ENCODE measurements around the gene AAK1.

AAK1 gene

GRCh38 chr2:69509750-69510140 lies 133.8 kb downstream of the AAK1 start:
- no peaks in the 10 kb centered on the region for H3K27me3 ChIP-seq (ENCODE audit: insufficient read depth, low read length)
- H3K4me3 ChIP-seq (ENCODE audit: low read length): no peak overlapping the region
- H3K36me3 ChIP-seq (ENCODE audit: insufficient read depth, low read length): peaks cover 82% of the 10 kb centered on the region
- no peak overlapping the region for H3K9ac ChIP-seq (ENCODE audit: low read depth, low read length)
- H3K9me3 ChIP-seq (ENCODE audit: insufficient read depth, low read depth, low read length): 0 out of 2 replicates have a peak, but pooled peaks cover 3% of the 10 kb centered on the region
- H3K27ac ChIP-seq (ENCODE audit: low read depth, low read length): no peak overlapping the region
- H3K4me1 ChIP-seq (ENCODE audit: insufficient read depth, low read length): peaks cover 8% of the 10 kb centered on the region
- 90% methylated on average over 7 of the region's 7 CpGs for WGBS

- no peak overlapping the region for H3K27ac ChIP-seq (ENCODE audit: low read depth, low read length)
- H3K9me3 ChIP-seq (ENCODE audit: insufficient read depth, low read depth, low read length): 0 out of 2 replicates have a peak, but pooled peaks cover 3% of the 10 kb centered on the region
- no peak overlapping the region for H3K4me3 ChIP-seq (ENCODE audit: low read length)
- H3K27me3 ChIP-seq (ENCODE audit: insufficient read depth, low read length): no peaks in the 10 kb centered on the region
- H3K4me1 ChIP-seq (ENCODE audit: insufficient read depth, low read length): peaks cover 4% of the 10 kb centered on the region; the same call in 1 of the 2 replicates
- no peak overlapping the region for H3K9ac ChIP-seq (ENCODE audit: low read depth, low read length)
- H3K36me3 ChIP-seq (ENCODE audit: insufficient read depth, low read length): peaks cover 84% of the 10 kb centered on the region
- 92% methylated on average over 6 of the region's 7 CpGs for WGBS
Observed at GRCh38 chr2:69509011-69509749, 134.4 kb downstream of the AAK1 start.

GRCh38 chr2:69505710-69506109 lies 137.8 kb downstream of the AAK1 start:
- H3K27me3 ChIP-seq (ENCODE audit: insufficient read depth, low read length): no peaks in the 10 kb centered on the region
- no peak overlapping the region for H3K9ac ChIP-seq (ENCODE audit: low read depth, low read length)
- no peak overlapping the region for H3K4me3 ChIP-seq (ENCODE audit: low read length)
- peaks cover 12% of the 10 kb centered on the region for H3K4me1 ChIP-seq (ENCODE audit: insufficient read depth, low read length)
- peaks cover 56% of the 10 kb centered on the region for H3K36me3 ChIP-seq (ENCODE audit: insufficient read depth, low read length)
- no peak overlapping the region for H3K27ac ChIP-seq (ENCODE audit: low read depth, low read length)
- 0 out of 2 replicates have a peak, but pooled peaks cover 3% of the 10 kb centered on the region for H3K9me3 ChIP-seq (ENCODE audit: insufficient read depth, low read depth, low read length)
- WGBS: 95% methylated on average over 6 of the region's 6 CpGs

- WGBS: 94% methylated on average over 1 of the region's 3 CpGs
- no peak overlapping the region for H3K9ac ChIP-seq (ENCODE audit: low read depth, low read length)
- peaks cover 18% of the 10 kb centered on the region; the same call in 1 of the 2 replicates for H3K36me3 ChIP-seq (ENCODE audit: insufficient read depth, low read length)
- no peak overlapping the region for H3K4me3 ChIP-seq (ENCODE audit: low read length)
- H3K4me1 ChIP-seq (ENCODE audit: insufficient read depth, low read length): peaks cover 17% of the 10 kb centered on the region
- H3K27ac ChIP-seq (ENCODE audit: low read depth, low read length): no peak overlapping the region
- H3K9me3 ChIP-seq (ENCODE audit: insufficient read depth, low read depth, low read length): no peaks in the 10 kb centered on the region
- no peaks in the 10 kb centered on the region for H3K27me3 ChIP-seq (ENCODE audit: insufficient read depth, low read length)
Observed at GRCh38 chr2:69501301-69501700, 142.2 kb downstream of the AAK1 start.

- Histone ChIP-seq H3K9ac (ENCODE audit: low read depth, low read length) (no peak overlapping the region), H3K36me3 (ENCODE audit: insufficient read depth, low read length) (0 out of 2 replicates have a peak, but pooled peaks cover 8% of the 10 kb centered on the region), H3K9me3 (ENCODE audit: insufficient read depth, low read depth, low read length) (no peaks in the 10 kb centered on the region), H3K4me3 (ENCODE audit: low read length) (no peak overlapping the region), H3K27ac (ENCODE audit: low read depth, low read length) (no peak overlapping the region), H3K27me3 (ENCODE audit: insufficient read depth, low read length) (no peaks in the 10 kb centered on the region), H3K4me1 (ENCODE audit: insufficient read depth, low read length) (peaks cover 17% of the 10 kb centered on the region)
- WGBS: 92% methylated on average over 3 of the region's 3 CpGs
Observed at GRCh38 chr2:69499966-69500365, 143.6 kb downstream of the AAK1 start.

- Histone ChIP-seq H3K27me3 (ENCODE audit: insufficient read depth, low read length) (no peaks in the 10 kb centered on the region), H3K9ac (ENCODE audit: low read depth, low read length) (no peak overlapping the region), H3K4me1 (ENCODE audit: insufficient read depth, low read length) (peaks cover 17% of the 10 kb centered on the region), H3K36me3 (ENCODE audit: insufficient read depth, low read length) (0 out of 2 replicates have a peak, but pooled peaks cover 3% of the 10 kb centered on the region), H3K27ac (ENCODE audit: low read depth, low read length) (no peak overlapping the region), H3K4me3 (ENCODE audit: low read length) (no peak overlapping the region), H3K9me3 (ENCODE audit: insufficient read depth, low read depth, low read length) (no peaks in the 10 kb centered on the region)
- WGBS: 95% methylated on average over 3 of the region's 3 CpGs
Observed at GRCh38 chr2:69499242-69499641, 144.3 kb downstream of the AAK1 start.

GRCh38 chr2:69495861-69496260 lies 147.7 kb downstream of the AAK1 start:
- Histone ChIP-seq H3K27ac (ENCODE audit: low read depth, low read length) (no peak overlapping the region), H3K36me3 (ENCODE audit: insufficient read depth, low read length) (no peaks in the 10 kb centered on the region), H3K4me3 (ENCODE audit: low read length) (no peak overlapping the region), H3K4me1 (ENCODE audit: insufficient read depth, low read length) (peaks cover 6% of the 10 kb centered on the region), H3K9me3 (ENCODE audit: insufficient read depth, low read depth, low read length) (no peaks in the 10 kb centered on the region), H3K9ac (ENCODE audit: low read depth, low read length) (no peak overlapping the region), H3K27me3 (ENCODE audit: insufficient read depth, low read length) (no peaks in the 10 kb centered on the region)
- 96% methylated on average over 3 of the region's 3 CpGs for WGBS

- H3K27ac ChIP-seq (ENCODE audit: low read depth, low read length): no peak overlapping the region
- 83% methylated on average over 3 of the region's 3 CpGs for WGBS
- no peaks in the 10 kb centered on the region for H3K27me3 ChIP-seq (ENCODE audit: insufficient read depth, low read length)
- no peaks in the 10 kb centered on the region for H3K36me3 ChIP-seq (ENCODE audit: insufficient read depth, low read length)
- no peak overlapping the region for H3K9ac ChIP-seq (ENCODE audit: low read depth, low read length)
- H3K4me1 ChIP-seq (ENCODE audit: insufficient read depth, low read length): no peaks in the 10 kb centered on the region
- no peaks in the 10 kb centered on the region for H3K9me3 ChIP-seq (ENCODE audit: insufficient read depth, low read depth, low read length)
- no peak overlapping the region for H3K4me3 ChIP-seq (ENCODE audit: low read length)
Observed at GRCh38 chr2:69495008-69495407, 148.5 kb downstream of the AAK1 start.

- Histone ChIP-seq H3K27ac (ENCODE audit: low read depth, low read length) (no peak overlapping the region), H3K9ac (ENCODE audit: low read depth, low read length) (no peak overlapping the region), H3K4me1 (ENCODE audit: insufficient read depth, low read length) (no peaks in the 10 kb centered on the region), H3K4me3 (ENCODE audit: low read length) (no peak overlapping the region), H3K36me3 (ENCODE audit: insufficient read depth, low read length) (no peaks in the 10 kb centered on the region), H3K9me3 (ENCODE audit: insufficient read depth, low read depth, low read length) (no peaks in the 10 kb centered on the region), H3K27me3 (ENCODE audit: insufficient read depth, low read length) (no peaks in the 10 kb centered on the region)
- 98% methylated on average over 3 of the region's 3 CpGs for WGBS
Observed at GRCh38 chr2:69494126-69494525, 149.4 kb downstream of the AAK1 start.

GRCh38 chr2:69493268-69493667 lies 150.3 kb downstream of the AAK1 start:
- Histone ChIP-seq H3K27ac (ENCODE audit: low read depth, low read length) (no peak overlapping the region), H3K9me3 (ENCODE audit: insufficient read depth, low read depth, low read length) (no peaks in the 10 kb centered on the region), H3K27me3 (ENCODE audit: insufficient read depth, low read length) (no peaks in the 10 kb centered on the region), H3K4me1 (ENCODE audit: insufficient read depth, low read length) (no peaks in the 10 kb centered on the region), H3K36me3 (ENCODE audit: insufficient read depth, low read length) (no peaks in the 10 kb centered on the region), H3K4me3 (ENCODE audit: low read length) (no peak overlapping the region), H3K9ac (ENCODE audit: low read depth, low read length) (no peak overlapping the region)
- WGBS: 87% methylated on average over 6 of the region's 6 CpGs

- Histone ChIP-seq H3K4me3 (ENCODE audit: low read length) (no peak overlapping the region), H3K9me3 (ENCODE audit: insufficient read depth, low read depth, low read length) (no peaks in the 10 kb centered on the region), H3K4me1 (ENCODE audit: insufficient read depth, low read length) (no peaks in the 10 kb centered on the region), H3K27ac (ENCODE audit: low read depth, low read length) (no peak overlapping the region), H3K36me3 (ENCODE audit: insufficient read depth, low read length) (0 out of 2 replicates have a peak, but pooled peaks cover 3% of the 10 kb centered on the region), H3K27me3 (ENCODE audit: insufficient read depth, low read length) (no peaks in the 10 kb centered on the region), H3K9ac (ENCODE audit: low read depth, low read length) (no peak overlapping the region)
- WGBS: 95% methylated on average over 4 of the region's 4 CpGs
Observed at GRCh38 chr2:69491864-69492263, 151.7 kb downstream of the AAK1 start.

Data from HUES64 (cell line).